GM06990 (cell line): ENCODE results near the gene NOX5.

Source experiments
- DNase-seq: peaks from one replicate; pipeline ENCODE4 v3.0.0-alpha.2; 2011; ENCODE audit not compliant: insufficient read length; ENCODE audit errors: extremely low read depth
- H3K27me3 ChIP-seq: replicated peaks from 2 replicates; pipeline ENCODE4 v1.6.0; 2011; ENCODE audit warnings: low read length; ENCODE audit not compliant: control insufficient read depth, insufficient read depth
- H3K36me3 ChIP-seq: 2 replicates; pipeline ENCODE4 v1.5.1; 2011; ENCODE audit warnings: low read length; ENCODE audit not compliant: control insufficient read depth, insufficient read depth
- H3K4me3 ChIP-seq: replicated peaks from 2 replicates; pipeline ENCODE4 v1.5.1; 2011; ENCODE audit warnings: low read depth, mild to moderate bottlenecking, control low read depth, low read length
- CTCF ChIP-seq: IDR thresholded peaks from 2 replicates; pipeline ENCODE4 v1.5.1; 2011; ENCODE audit warnings: low read length, control low read depth, mild to moderate bottlenecking, inconsistent platforms; ENCODE audit not compliant: insufficient read depth, poor library complexity, severe bottlenecking

NOX5 gene

GRCh38 chr15:69074001-69074842 is 59.7 kb downstream of the NOX5 start:
- Histone ChIP-seq H3K4me3 (no peak overlapping the region), H3K27me3 (peaks cover 1% of the 10 kb centered on the region; the same call in 1 of the 2 replicates), H3K36me3 (no peaks in the 10 kb centered on the region)
- DNase-seq = no peak
- no peak for TF ChIP-seq CTCF

GRCh38 chr15:69074843-69075224 is 60.3 kb downstream of the NOX5 start:
- no peak overlapping the region for H3K4me3 ChIP-seq
- peaks cover 1% of the 10 kb centered on the region; the same call in 1 of the 2 replicates for H3K27me3 ChIP-seq
- no peak for DNase-seq
- no peak for TF ChIP-seq CTCF
- H3K36me3 ChIP-seq = no peaks in the 10 kb centered on the region

GRCh38 chr15:69075440-69075839 is 60.9 kb downstream of the NOX5 start:
- Histone ChIP-seq H3K27me3 (peaks cover 1% of the 10 kb centered on the region; the same call in 1 of the 2 replicates), H3K4me3 (no peak overlapping the region), H3K36me3 (no peaks in the 10 kb centered on the region)
- no peak for TF ChIP-seq CTCF
- no peak for DNase-seq

- no peak for TF ChIP-seq CTCF
- H3K4me3 ChIP-seq = no peak overlapping the region
These were observed 62.3 kb downstream of the NOX5 start for GRCh38 chr15:69076756-69077155.

GRCh38 chr15:69078638-69079037 is 64.1 kb downstream of the NOX5 start:
- no peak overlapping the region for H3K4me3 ChIP-seq
- H3K36me3 ChIP-seq = no peaks in the 10 kb centered on the region
- peaks cover 1% of the 10 kb centered on the region; the same call in 1 of the 2 replicates for H3K27me3 ChIP-seq
- DNase-seq = no peak
- no peak for TF ChIP-seq CTCF

More at GRCh38 chr15:69076756-69077155, 62.3 kb downstream of the NOX5 start:
- H3K36me3 ChIP-seq = no peaks in the 10 kb centered on the region
- DNase-seq = no peak
- H3K27me3 ChIP-seq = peaks cover 1% of the 10 kb centered on the region; the same call in 1 of the 2 replicates
